ENCODE data around the gene USP33. TPM values are rescaled to one million over a fixed set of nuclear protein-coding genes. Genes with fewer than 3 reads are reported as not detected.

Gene USP33
- total RNA-seq, 1 donor from 2014 or later: 65.3 TPM

DNA sequence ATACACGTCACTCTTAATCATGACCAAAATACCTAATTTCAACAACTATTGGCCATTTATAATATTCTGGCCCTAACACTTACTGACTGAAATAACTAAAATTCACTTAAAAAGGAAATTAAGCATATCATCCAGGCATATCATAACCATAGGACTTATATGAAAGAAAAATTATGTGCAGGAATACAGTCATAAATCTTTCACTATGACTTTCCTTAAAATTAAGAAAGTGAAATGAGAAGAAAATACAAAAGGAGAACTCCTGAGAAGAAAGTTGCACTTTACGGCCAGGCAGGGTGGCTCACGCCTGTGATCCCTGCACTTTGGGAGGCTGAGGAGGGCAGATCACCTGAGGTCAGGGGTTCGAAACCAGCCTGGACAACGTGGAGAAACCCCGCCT lies 86.6 kb downstream of the USP33 start:
- intact Hi-C loops (cut with DNase I): no loop called here
- no peak for TF ChIP-seq POLR2AphosphoS5 (IDR thresholded peaks at IDR 0.05; ENCODE audit: insufficient read depth in 1 of 2, low read depth in 1 of 2)
- TF ChIP-seq POLR2A (IDR thresholded peaks at IDR 0.05): no peak
- TF ChIP-seq, protein P1, sequence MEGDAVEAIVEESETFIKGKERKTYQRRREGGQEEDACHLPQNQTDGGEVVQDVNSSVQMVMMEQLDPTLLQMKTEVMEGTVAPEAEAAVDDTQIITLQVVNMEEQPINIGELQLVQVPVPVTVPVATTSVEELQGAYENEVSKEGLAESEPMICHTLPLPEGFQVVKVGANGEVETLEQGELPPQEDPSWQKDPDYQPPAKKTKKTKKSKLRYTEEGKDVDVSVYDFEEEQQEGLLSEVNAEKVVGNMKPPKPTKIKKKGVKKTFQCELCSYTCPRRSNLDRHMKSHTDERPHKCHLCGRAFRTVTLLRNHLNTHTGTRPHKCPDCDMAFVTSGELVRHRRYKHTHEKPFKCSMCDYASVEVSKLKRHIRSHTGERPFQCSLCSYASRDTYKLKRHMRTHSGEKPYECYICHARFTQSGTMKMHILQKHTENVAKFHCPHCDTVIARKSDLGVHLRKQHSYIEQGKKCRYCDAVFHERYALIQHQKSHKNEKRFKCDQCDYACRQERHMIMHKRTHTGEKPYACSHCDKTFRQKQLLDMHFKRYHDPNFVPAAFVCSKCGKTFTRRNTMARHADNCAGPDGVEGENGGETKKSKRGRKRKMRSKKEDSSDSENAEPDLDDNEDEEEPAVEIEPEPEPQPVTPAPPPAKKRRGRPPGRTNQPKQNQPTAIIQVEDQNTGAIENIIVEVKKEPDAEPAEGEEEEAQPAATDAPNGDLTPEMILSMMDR (IDR thresholded peaks at IDR 0.05): no peak
- no peak overlapping the region for H3K4me3 ChIP-seq
- no peaks in the 10 kb centered on the region for H3K9me3 ChIP-seq
- H3K27me3 ChIP-seq: no peaks in the 10 kb centered on the region
- DNase-seq (ENCODE audit: extremely low spot score in 2 of 2): no peak
- H3K4me1 ChIP-seq: peaks cover 36% of the 10 kb centered on the region
- H3K36me3 ChIP-seq: no peaks in the 10 kb centered on the region
- H3K27ac ChIP-seq: no peak overlapping the region

DNA sequence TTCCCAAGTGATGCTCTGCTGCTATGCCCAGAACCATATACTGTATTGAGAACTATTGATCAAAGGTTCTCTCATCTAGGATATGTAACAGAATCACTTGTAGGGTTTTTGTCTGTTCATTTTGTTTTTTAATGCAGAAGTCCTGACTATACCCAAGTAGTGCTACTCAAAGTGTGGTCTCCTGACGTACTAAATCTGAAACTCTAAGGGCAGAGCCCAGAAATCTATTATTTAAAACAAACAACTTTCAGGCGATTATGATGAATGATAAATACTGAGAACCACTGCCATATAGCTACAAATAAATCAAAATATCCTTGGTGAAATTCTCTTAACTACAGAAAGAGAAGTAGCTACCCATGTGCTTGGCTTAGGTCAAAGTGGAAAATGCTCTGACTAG lies 87.3 kb downstream of the USP33 start:
- H3K4me1 ChIP-seq: peaks cover 35% of the 10 kb centered on the region
- intact Hi-C loops (cut with DNase I): no loop called here
- TF ChIP-seq POLR2A (IDR thresholded peaks at IDR 0.05) (no peak), POLR2AphosphoS5 (IDR thresholded peaks at IDR 0.05; ENCODE audit: insufficient read depth in 1 of 2, low read depth in 1 of 2) (no peak)
- TF ChIP-seq, protein P1 (IDR thresholded peaks at IDR 0.05): no peak
- no peaks in the 10 kb centered on the region for H3K27me3 ChIP-seq
- H3K36me3 ChIP-seq: no peaks in the 10 kb centered on the region
- no peak overlapping the region for H3K27ac ChIP-seq
- no peak overlapping the region for H3K4me3 ChIP-seq
- H3K9me3 ChIP-seq: no peaks in the 10 kb centered on the region
- DNase-seq (ENCODE audit: extremely low spot score in 2 of 2): no peak

- Histone ChIP-seq H3K4me3 (no peak overlapping the region), H3K27me3 (no peaks in the 10 kb centered on the region), H3K9me3 (no peaks in the 10 kb centered on the region), H3K27ac (no peak overlapping the region), H3K36me3 (no peaks in the 10 kb centered on the region), H3K4me1 (peaks cover 41% of the 10 kb centered on the region)
- intact Hi-C loops (cut with DNase I): no loop called here
- DNase-seq (ENCODE audit: extremely low spot score in 2 of 2): no peak
- TF ChIP-seq, protein P1 (IDR thresholded peaks at IDR 0.05): no peak
- TF ChIP-seq POLR2AphosphoS5 (IDR thresholded peaks at IDR 0.05; ENCODE audit: insufficient read depth in 1 of 2, low read depth in 1 of 2) (no peak), POLR2A (IDR thresholded peaks at IDR 0.05) (no peak)
Observed at GRCh38 chr1:77671836-77672235, 87.8 kb downstream of the USP33 start.

- no peaks in the 10 kb centered on the region for H3K36me3 ChIP-seq
- H3K27ac ChIP-seq: no peak overlapping the region
- no peak for DNase-seq (ENCODE audit: extremely low spot score in 2 of 2)
- TF ChIP-seq, protein P1 (IDR thresholded peaks at IDR 0.05): no peak
- TF ChIP-seq POLR2A (IDR thresholded peaks at IDR 0.05) (no peak), POLR2AphosphoS5 (IDR thresholded peaks at IDR 0.05; ENCODE audit: insufficient read depth in 1 of 2, low read depth in 1 of 2) (no peak)
- H3K4me1 ChIP-seq: peaks cover 54% of the 10 kb centered on the region
- no peak overlapping the region for H3K4me3 ChIP-seq
- intact Hi-C loops (cut with DNase I): no loop called here
- no peaks in the 10 kb centered on the region for H3K9me3 ChIP-seq
- no peaks in the 10 kb centered on the region for H3K27me3 ChIP-seq
Observed at GRCh38 chr1:77670330-77670729, 89.3 kb downstream of the USP33 start.

- Histone ChIP-seq H3K27ac (no peak overlapping the region), H3K27me3 (no peaks in the 10 kb centered on the region), H3K36me3 (no peaks in the 10 kb centered on the region), H3K9me3 (no peaks in the 10 kb centered on the region), H3K4me1 (peaks cover 68% of the 10 kb centered on the region), H3K4me3 (no peak overlapping the region)
- TF ChIP-seq POLR2A (IDR thresholded peaks at IDR 0.05) (no peak), POLR2AphosphoS5 (IDR thresholded peaks at IDR 0.05; ENCODE audit: insufficient read depth in 1 of 2, low read depth in 1 of 2) (no peak)
- TF ChIP-seq, protein P1 (IDR thresholded peaks at IDR 0.05): no peak
- no peak for DNase-seq (ENCODE audit: extremely low spot score in 2 of 2)
- intact Hi-C loops (cut with DNase I): no loop called here
Observed at GRCh38 chr1:77668924-77669449, 90.7 kb downstream of the USP33 start.
